ENCODE results near the gene TEK. TPM values are rescaled to one million over a fixed set of nuclear protein-coding genes. Genes with fewer than 3 reads are reported as not detected.
"Not testable (repeated sequence)": the region's sequence is repeated elsewhere in the genome, so short reads cannot be mapped to it uniquely, and the experiment has no call there.

Gene TEK
- total RNA-seq, 1 donor from 2014 or later, result 21.7 TPM

DNA sequence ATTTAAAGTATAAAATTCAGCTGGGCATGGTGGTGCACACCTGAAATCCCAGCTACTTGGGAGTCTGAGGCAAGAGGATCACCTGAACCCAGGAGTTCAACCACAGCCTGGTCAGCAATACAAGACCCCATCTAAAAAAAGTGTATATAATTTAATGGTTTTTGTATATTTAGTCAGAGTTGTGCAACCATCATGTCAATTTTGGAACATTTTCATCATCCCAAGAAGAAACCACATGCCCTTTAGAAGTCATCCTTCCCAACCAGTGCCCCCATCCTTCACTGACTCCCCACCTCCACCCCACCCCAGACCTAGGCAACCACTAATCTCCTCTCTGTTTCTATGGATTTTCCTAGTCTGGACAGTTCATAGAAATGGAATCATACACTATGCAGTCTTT lies 18.8 kb upstream of the TEK start:
- Histone ChIP-seq H3K4me3 (no peak overlapping the region), H3K27me3 (ENCODE audit: low read depth) (no peaks in the 10 kb centered on the region), H3K4me1 (peaks cover 8% of the 10 kb centered on the region), H3K27ac (replicated peaks) (no peak overlapping the region), H3K9me3 (replicated peaks) (no peaks in the 10 kb centered on the region), H3K36me3 (no peaks in the 10 kb centered on the region)
- TF ChIP-seq CTCF (IDR thresholded peaks at IDR 0.05; ENCODE audit: borderline replicate concordance), result no peak
- no peak for DNase-seq
- intact Hi-C loops (cut with micrococcal nuclease), result no loop called here

DNA sequence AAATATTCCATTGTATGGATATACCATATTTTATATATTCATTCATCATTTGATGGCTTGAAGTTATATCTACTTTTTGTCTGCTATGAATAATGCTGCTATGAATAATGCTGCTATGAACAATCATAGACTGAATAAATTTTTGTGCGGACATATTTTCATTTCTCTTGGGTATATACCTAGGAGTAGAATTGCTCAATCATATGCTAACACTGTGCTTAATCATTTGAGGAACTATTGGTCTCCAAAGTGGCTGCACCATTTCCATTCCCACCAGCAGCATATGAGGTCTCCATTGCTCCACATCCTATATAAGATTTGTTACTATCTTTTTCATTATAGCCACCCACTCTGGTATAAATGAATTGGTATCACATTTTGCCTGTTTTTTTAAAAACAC lies 18.3 kb upstream of the TEK start:
- DNase-seq, result no peak
- no peak overlapping the region for H3K4me3 ChIP-seq
- no peaks in the 10 kb centered on the region for H3K9me3 ChIP-seq (replicated peaks)
- H3K4me1 ChIP-seq, result peaks cover 9% of the 10 kb centered on the region
- intact Hi-C loops (cut with micrococcal nuclease), result no loop called here
- no peaks in the 10 kb centered on the region for H3K36me3 ChIP-seq
- no peak overlapping the region for H3K27ac ChIP-seq (replicated peaks)
- no peaks in the 10 kb centered on the region for H3K27me3 ChIP-seq (ENCODE audit: low read depth)
- TF ChIP-seq CTCF (IDR thresholded peaks at IDR 0.05; ENCODE audit: borderline replicate concordance), result no peak

DNA sequence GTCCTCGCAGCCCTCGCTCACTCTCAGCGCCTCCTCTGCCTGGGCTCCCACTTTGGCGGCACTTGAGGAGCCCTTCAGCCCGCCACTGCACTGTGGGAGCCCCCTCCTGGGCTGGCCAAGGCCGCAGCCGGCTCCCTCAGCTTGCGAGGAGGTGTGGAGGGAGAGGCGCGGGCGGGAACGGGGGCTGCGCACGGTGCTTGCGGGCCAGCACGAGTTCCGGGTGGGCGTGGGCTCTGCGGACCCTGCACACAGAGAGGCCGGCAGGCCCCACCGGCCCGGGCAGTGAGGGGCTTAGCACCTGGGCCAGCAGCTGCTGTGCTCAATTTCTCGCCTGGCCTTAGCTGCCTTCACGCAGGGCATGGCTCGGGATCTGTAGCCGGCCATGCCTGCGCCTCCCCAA lies 16.5 kb upstream of the TEK start:
- H3K27me3 ChIP-seq (ENCODE audit: low read depth); H3K36me3 ChIP-seq; H3K27ac ChIP-seq (replicated peaks); H3K9me3 ChIP-seq (replicated peaks); intact Hi-C loops (cut with micrococcal nuclease); DNase-seq; H3K4me3 ChIP-seq; H3K4me1 ChIP-seq: not testable (repeated sequence)

DNA sequence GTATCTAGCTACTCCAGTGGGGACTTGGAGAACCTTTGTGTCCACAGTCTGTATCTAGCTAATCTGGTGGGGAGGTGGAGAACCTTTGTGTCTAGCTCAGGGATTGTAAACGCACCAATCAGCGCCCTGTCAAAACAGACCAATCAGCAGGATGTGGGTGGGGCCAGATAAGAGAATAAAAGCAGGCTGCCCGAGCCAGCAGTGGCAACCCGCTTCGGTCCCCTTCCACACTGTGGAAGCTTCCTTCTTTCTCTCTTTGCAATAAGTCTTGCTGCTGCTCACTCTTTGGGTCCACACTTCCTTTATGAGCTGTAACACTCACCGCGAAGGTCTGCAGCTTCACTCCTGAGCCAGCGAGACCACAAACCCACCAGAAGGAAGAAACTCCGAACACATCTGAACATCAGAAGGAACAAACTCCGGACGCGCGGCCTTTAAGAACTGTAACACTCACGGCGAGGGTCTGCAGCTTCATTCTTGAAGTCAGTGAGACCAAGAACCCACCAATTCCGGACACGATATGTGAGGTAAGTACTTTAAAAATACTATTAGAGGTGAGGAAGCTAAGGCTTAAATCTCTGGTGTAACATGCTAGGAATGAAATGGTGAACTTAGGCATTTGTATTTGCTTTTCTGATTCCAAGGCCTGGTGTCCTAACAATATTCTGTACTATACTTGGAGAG lies 15.5 kb upstream of the TEK start:
- H3K4me3 ChIP-seq; H3K27ac ChIP-seq (replicated peaks); H3K4me1 ChIP-seq; intact Hi-C loops (cut with micrococcal nuclease); H3K9me3 ChIP-seq (replicated peaks); H3K36me3 ChIP-seq; H3K27me3 ChIP-seq (ENCODE audit: low read depth); DNase-seq: not testable (repeated sequence)

DNA sequence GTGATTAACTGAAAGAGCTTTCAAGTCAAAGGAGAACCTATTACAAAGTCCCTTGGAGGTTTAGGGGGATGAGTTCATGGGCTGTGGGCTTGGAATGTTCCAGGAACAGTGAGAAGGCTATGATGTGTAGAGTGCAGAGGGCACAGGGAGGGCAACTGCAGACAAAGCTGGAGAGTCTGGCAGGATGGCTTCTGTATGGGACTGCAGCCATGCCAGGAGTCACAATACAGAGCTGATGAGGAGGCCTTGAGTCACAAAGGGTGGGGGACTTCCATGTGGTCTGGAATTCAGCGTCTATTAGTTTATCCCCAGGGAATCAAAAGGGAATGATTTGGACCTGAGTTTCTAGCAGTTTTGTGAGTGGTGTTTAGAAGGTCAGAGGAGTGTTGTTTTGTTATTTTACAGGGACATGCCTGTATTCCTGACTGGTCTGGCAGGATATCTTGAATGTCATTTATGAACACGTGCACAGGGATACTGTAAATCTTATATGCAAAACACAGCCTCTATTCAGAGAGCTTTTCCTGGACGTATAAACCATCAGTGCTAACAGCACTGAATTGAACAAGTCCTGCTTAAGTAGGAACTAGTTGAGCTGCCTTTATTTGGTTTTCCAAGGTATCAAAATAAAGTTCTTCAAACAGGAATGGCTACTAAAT lies 14.3 kb upstream of the TEK start:
- no peak for TF ChIP-seq CTCF (IDR thresholded peaks at IDR 0.05; ENCODE audit: borderline replicate concordance)
- no peak for DNase-seq
- H3K36me3 ChIP-seq, result no peaks in the 10 kb centered on the region
- peaks cover 9% of the 10 kb centered on the region for H3K4me1 ChIP-seq
- intact Hi-C loops (cut with micrococcal nuclease), result no loop called here
- H3K9me3 ChIP-seq (replicated peaks), result no peaks in the 10 kb centered on the region
- H3K4me3 ChIP-seq, result no peak overlapping the region
- H3K27me3 ChIP-seq (ENCODE audit: low read depth), result no peaks in the 10 kb centered on the region
- H3K27ac ChIP-seq (replicated peaks), result no peak overlapping the region

DNA sequence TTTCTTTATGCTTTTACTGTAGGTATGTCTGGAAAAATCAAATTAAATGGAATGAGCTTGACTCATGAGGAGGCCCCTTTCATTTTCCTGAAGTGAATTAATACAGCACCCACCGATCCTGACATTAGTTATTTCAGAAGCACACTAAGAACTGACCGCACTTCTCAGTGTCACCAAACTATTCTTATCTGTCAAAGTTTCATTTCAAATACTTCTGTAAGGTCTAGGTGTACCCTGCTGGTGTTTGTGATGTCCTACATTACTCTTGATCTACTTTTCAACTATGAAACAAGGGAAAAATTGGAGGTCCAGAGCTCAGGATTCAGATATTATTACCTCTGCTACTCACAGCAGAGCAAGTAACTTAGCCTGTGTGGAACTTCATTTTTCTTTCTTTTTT lies 1.8 kb upstream of the TEK start:
- H3K9me3 ChIP-seq (replicated peaks), result no peaks in the 10 kb centered on the region
- intact Hi-C loops (cut with micrococcal nuclease), result no loop called here
- no peaks in the 10 kb centered on the region for H3K36me3 ChIP-seq
- no peak for DNase-seq
- H3K4me3 ChIP-seq, result no peak overlapping the region
- TF ChIP-seq CTCF (IDR thresholded peaks at IDR 0.05; ENCODE audit: borderline replicate concordance), result no peak
- H3K27ac ChIP-seq (replicated peaks), result no peak overlapping the region
- H3K4me1 ChIP-seq, result no peaks in the 10 kb centered on the region
- H3K27me3 ChIP-seq (ENCODE audit: low read depth), result no peaks in the 10 kb centered on the region
